Measurements from ENCODE around the gene APOD. TPM values are rescaled to one million over a fixed set of nuclear protein-coding genes. Genes with fewer than 3 reads are reported as not detected.

APOD gene
- total RNA-seq, 1 experiment from 2014 or later: not detected

- CTCF ChIA-PET: no interaction called here
- intact Hi-C loops (cut with micrococcal nuclease; ENCODE audit: unreplicated experiment): no loop called here
- no TSS peak for BruUV-seq (replicated peaks)
- Mint-ChIP-seq H3K9me3 (ENCODE audit: low read depth, unreplicated experiment) (no peaks in the 10 kb centered on the region), H3K27me3 (ENCODE audit: unreplicated experiment) (no peaks in the 10 kb centered on the region), H3K4me1 (ENCODE audit: low read depth, unreplicated experiment) (no peaks in the 10 kb centered on the region), H3K4me3 (ENCODE audit: low read depth, unreplicated experiment) (no peak overlapping the region), H3K36me3 (ENCODE audit: insufficient read depth, unreplicated experiment) (no peaks in the 10 kb centered on the region), H3K27ac (ENCODE audit: unreplicated experiment) (no peak overlapping the region)
- TF ChIP-seq CTCF (IDR thresholded peaks at IDR 0.05; ENCODE audit: unreplicated experiment): no peak
- DNase-seq: no peak
These were observed 3.7 kb upstream of the APOD start for GRCh38 chr3:195587406-195587805.

GRCh38 chr3:195584543-195584870, 767 bp upstream of the APOD start:
- no peaks in the 10 kb centered on the region for H3K4me1 Mint-ChIP-seq (ENCODE audit: low read depth, unreplicated experiment)
- H3K9me3 Mint-ChIP-seq (ENCODE audit: low read depth, unreplicated experiment): no peaks in the 10 kb centered on the region
- peaks cover 3% of the 10 kb centered on the region for H3K27me3 Mint-ChIP-seq (ENCODE audit: unreplicated experiment)
- CTCF ChIA-PET: interaction anchor here (0.6 to 1.3 kb wide), 3 partner anchors 12 to 216 kb away, joined by 3 to 6 read pairs (median 5); no protein-coding TSS in a partner anchor
- intact Hi-C loops (cut with micrococcal nuclease; ENCODE audit: unreplicated experiment): no loop called here
- H3K4me3 Mint-ChIP-seq (ENCODE audit: low read depth, unreplicated experiment): no peak overlapping the region
- no peak overlapping the region for H3K27ac Mint-ChIP-seq (ENCODE audit: unreplicated experiment)
- DNase-seq: no peak
- no TSS peak for BruUV-seq (replicated peaks)
- no peak for TF ChIP-seq CTCF (IDR thresholded peaks at IDR 0.05; ENCODE audit: unreplicated experiment)
- H3K36me3 Mint-ChIP-seq (ENCODE audit: insufficient read depth, unreplicated experiment): no peaks in the 10 kb centered on the region

GRCh38 chr3:195582947-195583346, 793 bp downstream of the APOD start:
- CTCF ChIA-PET: interaction anchor here (0.7 to 1.5 kb wide), 4 partner anchors 14 to 40 kb away, joined by 3 to 6 read pairs (median 4); partner anchors contain the start of gene PPP1R2
- no peak overlapping the region for H3K27ac Mint-ChIP-seq (ENCODE audit: unreplicated experiment)
- peak; percentile 58 for TF ChIP-seq CTCF (IDR thresholded peaks at IDR 0.05; ENCODE audit: unreplicated experiment)
- H3K4me3 Mint-ChIP-seq (ENCODE audit: low read depth, unreplicated experiment): no peak overlapping the region
- peaks cover 16% of the 10 kb centered on the region for H3K27me3 Mint-ChIP-seq (ENCODE audit: unreplicated experiment)
- no peaks in the 10 kb centered on the region for H3K4me1 Mint-ChIP-seq (ENCODE audit: low read depth, unreplicated experiment)
- intact Hi-C loops (cut with micrococcal nuclease; ENCODE audit: unreplicated experiment): no loop called here
- peak; percentile 79 for DNase-seq
- BruUV-seq (replicated peaks): no TSS peak
- H3K36me3 Mint-ChIP-seq (ENCODE audit: insufficient read depth, unreplicated experiment): no peaks in the 10 kb centered on the region
- no peaks in the 10 kb centered on the region for H3K9me3 Mint-ChIP-seq (ENCODE audit: low read depth, unreplicated experiment)

- H3K36me3 Mint-ChIP-seq (ENCODE audit: insufficient read depth, unreplicated experiment): no peaks in the 10 kb centered on the region
- no peaks in the 10 kb centered on the region for H3K4me1 Mint-ChIP-seq (ENCODE audit: low read depth, unreplicated experiment)
- no peak overlapping the region for H3K27ac Mint-ChIP-seq (ENCODE audit: unreplicated experiment)
- BruUV-seq (replicated peaks): no TSS peak
- peaks cover 16% of the 10 kb centered on the region for H3K27me3 Mint-ChIP-seq (ENCODE audit: unreplicated experiment)
- no peak for TF ChIP-seq CTCF (IDR thresholded peaks at IDR 0.05; ENCODE audit: unreplicated experiment)
- no peak for DNase-seq
- no peak overlapping the region for H3K4me3 Mint-ChIP-seq (ENCODE audit: low read depth, unreplicated experiment)
- CTCF ChIA-PET: no interaction called here
- H3K9me3 Mint-ChIP-seq (ENCODE audit: low read depth, unreplicated experiment): no peaks in the 10 kb centered on the region
- intact Hi-C loops (cut with micrococcal nuclease; ENCODE audit: unreplicated experiment): no loop called here
These were observed 2.8 kb downstream of the APOD start for GRCh38 chr3:195580744-195581443.

Data from Calu3 (cell line).